GM23338 (cell line): ENCODE data around the gene CDC25C.

Experiments used
- CTCF ChIP-seq, 2 experiments: fragments of 200-600 bp in 1 of 2; sonication (generic) in 1 of 2; conservative IDR thresholded peaks; 2 replicates each; pipeline versions ENCODE4 v1.5.1 to v1.6.1; 2016 to 2017; ENCODE audit warnings: antibody characterized with exemption in 2 of 2, low read depth in 2 of 2, mild to moderate bottlenecking in 2 of 2, moderate library complexity in 1 of 2
- EZH2 ChIP-seq: fragments of 200-600 bp; sonication (generic); IDR thresholded peaks from one replicate; pipeline ENCODE4 v1.8.0; 2017; ENCODE audit warnings: antibody characterized with exemption, mild to moderate bottlenecking, low read depth; ENCODE audit not compliant: unreplicated experiment

GRCh38 chr5:138339464-138339863 is 7.9 kb upstream of the CDC25C start:
- TF ChIP-seq EZH2 (no peak), CTCF (conservative IDR thresholded peaks at IDR 0.05; ENCODE audit: low read depth in 2 of 2) (no peak)
